AG04449 (cell line): ENCODE results near the gene OR51F2.

Experiments used
- CTCF ChIA-PET: fragments of 350-600 bp; formaldehyde crosslinking; extraction: SDS; loops from one replicate; lab custom pipeline; 2021; ENCODE audit warnings: antibody characterized with exemption; lab: Yijun Ruan, JAX
- POLR2A ChIA-PET: fragments of 400-600, 350-600 bp; formaldehyde crosslinking; extraction: SDS; loops from one replicate; lab custom pipeline; 2020; ENCODE audit warnings: antibody characterized with exemption, inconsistent platforms; lab: Yijun Ruan, JAX
- DNase-seq: peaks from one replicate; pipeline ENCODE4 v3.0.0-alpha.2; 2010; ENCODE audit warnings: low read depth, low spot score
- H3K4me3 ChIP-seq: 2 replicates; pipeline ENCODE4 v1.5.1; 2011; ENCODE audit warnings: low read depth, mild to moderate bottlenecking, control low read depth, low read length
- CTCF ChIP-seq: IDR thresholded peaks from one replicate; pipeline ENCODE4 v1.5.1; 2011; ENCODE audit warnings: mild to moderate bottlenecking, moderate library complexity, low read length, control low read depth, inconsistent platforms; ENCODE audit not compliant: insufficient read depth; ENCODE audit errors: missing control alignments

Gene OR51F2

GRCh38 chr11:4865855-4866254, 44.7 kb downstream of the OR51F2 start:
- no peak for DNase-seq
- ChIA-PET POLR2A (no interaction called here), CTCF (no interaction called here)

More at GRCh38 chr11:4865855-4866254, 44.7 kb downstream of the OR51F2 start:
- H3K4me3 ChIP-seq = no peak overlapping the region
- TF ChIP-seq CTCF = no peak
